Measurements from ENCODE around the gene GPR39. TPM values are rescaled to one million over a fixed set of nuclear protein-coding genes. Genes with fewer than 3 reads are reported as not detected.
A peak's percentile ranks its signal among the peaks of the same experiment; 100 is the strongest.

GPR39 gene
- total RNA-seq, 1 experiment from 2014 or later = 0.50 TPM

DNA sequence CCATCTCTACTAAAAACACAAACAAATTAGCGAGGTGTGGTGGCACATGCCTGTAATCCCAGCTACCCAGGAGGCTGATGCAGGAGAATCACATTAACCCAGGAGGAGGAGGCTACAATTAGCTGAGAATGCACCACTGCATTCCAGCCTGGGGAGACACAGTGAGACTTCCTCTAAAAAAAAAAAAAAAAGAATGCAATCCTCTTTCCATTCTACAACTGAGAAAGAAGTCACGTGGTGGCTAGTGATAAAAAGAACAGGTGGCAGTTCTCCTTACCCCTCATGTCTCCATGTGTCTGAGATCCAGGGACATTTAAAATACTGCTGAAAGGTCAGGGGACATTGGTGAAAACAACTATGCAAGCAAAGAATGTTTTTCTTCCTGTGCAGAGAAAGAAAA is 24.4 kb upstream of the GPR39 start:
- Histone ChIP-seq H3K23me2 (ENCODE audit: insufficient read length, low read depth, low read length, poor library complexity, severe bottlenecking) (no peaks in the 10 kb centered on the region), H3K18ac (ENCODE audit: insufficient read length, low read depth, low read length) (no peak overlapping the region), H2AK5ac (ENCODE audit: insufficient read length, low read length) (no peak overlapping the region), H3K4ac (ENCODE audit: low read depth, low read length) (no peak overlapping the region), H4K20me1 (ENCODE audit: control insufficient read depth, insufficient read depth, insufficient read length) (no peaks in the 10 kb centered on the region), H3K9ac (ENCODE audit: extremely low read depth, insufficient read length, low read length) (no peak overlapping the region), H2BK20ac (ENCODE audit: low read depth, low read length, poor library complexity, severe bottlenecking) (no peak overlapping the region), H3K56ac (ENCODE audit: insufficient read length, low read depth, low read length) (no peak overlapping the region), H4K5ac (ENCODE audit: insufficient read length, low read depth, low read length) (no peak overlapping the region), H2BK15ac (ENCODE audit: low read depth, low read length) (no peak overlapping the region), H3K4me2 (ENCODE audit: insufficient read depth, insufficient read length, low read length) (no peak overlapping the region), H3K27ac (ENCODE audit: insufficient read length, low read depth, low read length) (no peak overlapping the region), H4K8ac (replicated peaks; ENCODE audit: insufficient read length, low read depth, low read length) (no peak overlapping the region), H3T11ph (ENCODE audit: low read length) (no peak overlapping the region), H2AFZ (ENCODE audit: low read length) (no peak overlapping the region), H3K27me3 (ENCODE audit: insufficient read depth, low read length) (no peaks in the 10 kb centered on the region), H2BK120ac (ENCODE audit: low read depth, low read length, poor library complexity, severe bottlenecking) (no peak overlapping the region), H3K14ac (ENCODE audit: insufficient read depth, low read length) (no peak overlapping the region), H4K91ac (ENCODE audit: insufficient read length, low read depth, low read length) (no peak overlapping the region), H3K79me2 (ENCODE audit: insufficient read depth, low read length) (no peaks in the 10 kb centered on the region), H3K9me3 (ENCODE audit: control insufficient read depth, low read depth, low read length) (no peaks in the 10 kb centered on the region), H3K4me1 (ENCODE audit: insufficient read depth, low read length) (peaks cover 3% of the 10 kb centered on the region; the same call in 1 of the 2 replicates), H2BK12ac (ENCODE audit: insufficient read length, low read depth, low read length) (no peak overlapping the region), H2BK5ac (ENCODE audit: insufficient read length, low read length) (no peak overlapping the region), H3K23ac (ENCODE audit: insufficient read length, low read depth, low read length) (no peak overlapping the region), H3K79me1 (ENCODE audit: insufficient read depth, low read depth, low read length, poor library complexity, severe bottlenecking) (no peaks in the 10 kb centered on the region)
- peak overlapping the region in 2 of 3 experiments; percentile 76 to 93; a peak in 3 of 7 replicates for H3K27ac Mint-ChIP-seq
- TF ChIP-seq, protein P1, sequence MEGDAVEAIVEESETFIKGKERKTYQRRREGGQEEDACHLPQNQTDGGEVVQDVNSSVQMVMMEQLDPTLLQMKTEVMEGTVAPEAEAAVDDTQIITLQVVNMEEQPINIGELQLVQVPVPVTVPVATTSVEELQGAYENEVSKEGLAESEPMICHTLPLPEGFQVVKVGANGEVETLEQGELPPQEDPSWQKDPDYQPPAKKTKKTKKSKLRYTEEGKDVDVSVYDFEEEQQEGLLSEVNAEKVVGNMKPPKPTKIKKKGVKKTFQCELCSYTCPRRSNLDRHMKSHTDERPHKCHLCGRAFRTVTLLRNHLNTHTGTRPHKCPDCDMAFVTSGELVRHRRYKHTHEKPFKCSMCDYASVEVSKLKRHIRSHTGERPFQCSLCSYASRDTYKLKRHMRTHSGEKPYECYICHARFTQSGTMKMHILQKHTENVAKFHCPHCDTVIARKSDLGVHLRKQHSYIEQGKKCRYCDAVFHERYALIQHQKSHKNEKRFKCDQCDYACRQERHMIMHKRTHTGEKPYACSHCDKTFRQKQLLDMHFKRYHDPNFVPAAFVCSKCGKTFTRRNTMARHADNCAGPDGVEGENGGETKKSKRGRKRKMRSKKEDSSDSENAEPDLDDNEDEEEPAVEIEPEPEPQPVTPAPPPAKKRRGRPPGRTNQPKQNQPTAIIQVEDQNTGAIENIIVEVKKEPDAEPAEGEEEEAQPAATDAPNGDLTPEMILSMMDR (conservative IDR thresholded peaks at IDR 0.05) = no peak
- H3K9me3 Mint-ChIP-seq = no peaks in the 10 kb centered on the region; a peak in 4 of 5 replicates
- WGBS (ENCODE audit: extremely low coverage, insufficient read length, low lambda C conversion rate) = no CpG with 5 or more reads among the region's 2 CpGs
- peaks cover 20 to 22% of the 10 kb centered on the region in 2 experiments for H3K4me1 Mint-ChIP-seq
- peak; percentile 70 for DNase-seq
- H3K4me3 Mint-ChIP-seq = no peak overlapping the region
- no peaks in the 10 kb centered on the region; a peak in 2 of 7 replicates for H3K36me3 Mint-ChIP-seq (ENCODE audit: insufficient read depth in 1 of 3, low read depth in 3 of 3)
- no peaks in the 10 kb centered on the region; the same call in 1 of the 2 replicates for H3K27me3 Mint-ChIP-seq (ENCODE audit: low read depth)

All from H9 (cell line).